ENCODE data around the gene NUP153.
A peak's percentile ranks its signal among the peaks of the same experiment; 100 is the strongest.
"Not testable (repeated sequence)": the region's sequence is repeated elsewhere in the genome, so short reads cannot be mapped to it uniquely, and the experiment has no call there.

NUP153 gene

DNA sequence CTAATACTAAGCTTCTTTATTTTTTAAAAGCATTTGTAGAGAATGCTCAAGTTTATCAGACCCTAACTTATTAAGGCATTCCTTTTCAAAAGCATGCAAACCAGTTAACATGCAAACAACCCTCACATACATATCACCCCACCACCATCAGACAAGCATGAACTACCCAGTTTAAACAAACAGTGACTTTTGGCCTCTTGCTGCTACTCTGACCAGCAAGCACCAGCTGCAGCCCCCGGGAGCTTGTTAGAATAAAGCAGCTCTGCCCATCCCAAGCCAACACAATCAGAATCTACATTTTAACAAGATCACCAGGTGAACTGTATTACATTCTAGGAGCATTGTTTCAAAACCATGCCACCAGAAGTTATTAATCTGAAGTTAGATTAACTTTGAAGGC lies 5.9 kb upstream of the NUP153 start:
- no peak for DNase-seq

GRCh38 chr6:17710331-17710730 lies 3.6 kb upstream of the NUP153 start:
- no peak for DNase-seq

GRCh38 chr6:17709476-17709875 lies 2.8 kb upstream of the NUP153 start:
- no peak for DNase-seq

DNA sequence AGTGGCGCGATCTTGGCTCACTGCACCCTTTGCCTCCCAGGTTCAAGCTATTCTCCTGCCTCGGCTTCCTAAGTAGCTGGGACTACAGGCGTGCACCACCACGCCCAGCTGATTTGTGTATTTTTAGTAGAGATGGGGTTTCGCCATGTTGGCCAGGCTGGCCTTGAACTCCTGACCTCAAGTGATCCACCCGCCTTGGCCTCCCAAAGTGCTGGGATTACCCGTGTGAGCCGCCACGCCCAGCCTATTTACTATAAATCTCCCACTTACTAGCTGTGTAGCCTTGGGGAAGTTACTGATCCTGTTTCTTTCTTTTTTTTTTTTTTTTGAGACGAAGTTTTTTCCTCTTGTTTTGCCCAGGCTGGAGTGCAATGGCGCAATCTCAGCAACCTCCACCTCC lies 1.3 kb upstream of the NUP153 start:
- not testable (repeated sequence) for DNase-seq

DNA sequence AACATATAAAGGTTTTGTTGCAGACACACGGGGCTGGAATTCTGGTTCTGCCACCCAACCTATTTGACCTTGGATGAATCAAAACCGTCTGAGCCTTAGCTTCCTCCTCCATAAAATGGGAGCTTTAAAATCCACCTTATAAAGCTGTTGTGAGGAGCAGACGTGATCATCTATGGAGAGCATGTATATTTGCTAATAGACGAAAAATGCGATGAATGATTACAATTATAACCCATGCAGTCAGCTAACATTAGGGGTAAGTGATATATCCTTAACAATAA lies 586 bp upstream of the NUP153 start:
- DNase-seq = no peak

- DNase-seq = peak; percentile 72
Measured at GRCh38 chr6:17705778-17706579, 746 bp downstream of the NUP153 start.

DNA sequence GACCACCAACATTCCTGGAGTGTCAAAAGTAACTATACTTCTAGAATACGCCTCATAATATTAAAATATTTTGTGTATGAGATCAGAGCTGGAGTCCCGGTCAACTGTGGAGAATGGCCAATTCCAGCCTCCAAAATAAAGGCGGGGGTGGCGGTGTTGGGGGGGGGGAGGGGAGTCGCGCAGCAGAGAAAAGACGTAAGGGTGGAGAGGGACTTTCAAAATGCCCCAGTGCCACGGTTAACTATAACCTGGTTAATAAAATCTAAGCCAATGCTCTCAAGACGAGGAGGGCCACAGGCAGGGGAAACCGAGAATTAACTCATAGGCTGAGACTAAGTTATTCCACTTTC lies 1.3 kb downstream of the NUP153 start:
- no peak for DNase-seq

- DNase-seq = no peak
Measured at GRCh38 chr6:17703256-17703694, 3.5 kb downstream of the NUP153 start.

- DNase-seq = no peak
Measured at GRCh38 chr6:17700421-17701416, 6.0 kb downstream of the NUP153 start.

GRCh38 chr6:17691925-17692538 lies 14.7 kb downstream of the NUP153 start:
- DNase-seq = no peak

DNA sequence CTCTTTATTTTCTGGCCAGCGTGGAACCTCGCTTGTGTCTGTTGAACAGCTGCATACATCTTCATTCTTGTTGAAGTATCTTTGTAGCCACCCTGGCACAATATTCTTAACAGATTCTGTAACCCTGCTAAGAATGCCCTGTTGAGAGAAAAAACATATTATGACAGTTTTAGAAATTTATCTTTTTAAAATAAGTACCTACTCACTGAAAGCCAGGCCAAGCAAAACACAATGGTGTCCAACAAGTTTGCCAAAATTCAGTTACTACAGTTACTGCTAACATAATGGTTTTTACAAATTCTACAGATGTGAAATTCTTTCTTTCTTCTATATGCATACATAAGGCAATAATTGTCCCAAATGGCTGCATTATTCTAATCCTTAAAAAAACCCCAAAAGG lies 18.2 kb downstream of the NUP153 start:
- DNase-seq = no peak

DNA sequence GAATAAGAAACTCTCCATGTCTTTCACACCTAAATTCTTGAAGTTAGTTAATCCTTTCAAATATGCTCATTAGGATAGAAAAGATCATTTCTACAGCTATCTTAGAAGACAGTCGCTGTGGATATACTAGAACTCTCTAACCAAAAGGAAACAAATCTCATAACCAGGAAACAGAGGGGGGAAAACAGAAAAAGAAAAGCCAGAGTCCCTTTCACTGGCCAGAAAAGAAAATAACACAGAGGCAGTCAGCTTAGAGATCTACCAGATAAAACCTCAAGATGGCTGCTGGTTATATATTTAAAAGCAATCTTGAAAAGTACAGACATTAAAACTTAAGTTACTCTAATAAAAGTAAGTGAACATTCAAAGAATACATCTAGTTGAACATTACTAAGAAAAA lies 19.6 kb downstream of the NUP153 start:
- no peak for DNase-seq

GRCh38 chr6:17684134-17684533 lies 22.6 kb downstream of the NUP153 start:
- no peak for DNase-seq

- DNase-seq = no peak
Measured at GRCh38 chr6:17683428-17683827, 23.3 kb downstream of the NUP153 start.

GRCh38 chr6:17679726-17680125 lies 27.0 kb downstream of the NUP153 start:
- DNase-seq = no peak

DNA sequence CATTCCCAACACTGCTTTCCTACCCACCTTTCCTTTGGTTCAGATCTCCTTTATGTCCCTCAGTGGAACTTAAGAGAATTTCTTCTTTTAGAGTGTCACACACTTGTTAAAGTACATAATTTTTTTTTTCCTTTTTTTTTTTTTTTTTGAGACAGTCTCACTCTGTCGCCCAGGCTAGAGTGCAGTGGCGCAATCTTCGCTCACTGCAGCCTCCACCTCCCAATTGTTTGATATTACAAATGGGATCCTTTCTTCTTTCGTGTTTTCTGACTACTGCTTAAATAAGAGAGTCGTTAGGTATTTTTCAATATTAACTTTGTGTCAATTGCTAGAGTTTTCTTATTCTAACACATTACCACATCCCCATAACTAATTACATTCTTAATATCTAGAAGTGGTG lies 29.1 kb downstream of the NUP153 start:
- DNase-seq = no peak

DNA sequence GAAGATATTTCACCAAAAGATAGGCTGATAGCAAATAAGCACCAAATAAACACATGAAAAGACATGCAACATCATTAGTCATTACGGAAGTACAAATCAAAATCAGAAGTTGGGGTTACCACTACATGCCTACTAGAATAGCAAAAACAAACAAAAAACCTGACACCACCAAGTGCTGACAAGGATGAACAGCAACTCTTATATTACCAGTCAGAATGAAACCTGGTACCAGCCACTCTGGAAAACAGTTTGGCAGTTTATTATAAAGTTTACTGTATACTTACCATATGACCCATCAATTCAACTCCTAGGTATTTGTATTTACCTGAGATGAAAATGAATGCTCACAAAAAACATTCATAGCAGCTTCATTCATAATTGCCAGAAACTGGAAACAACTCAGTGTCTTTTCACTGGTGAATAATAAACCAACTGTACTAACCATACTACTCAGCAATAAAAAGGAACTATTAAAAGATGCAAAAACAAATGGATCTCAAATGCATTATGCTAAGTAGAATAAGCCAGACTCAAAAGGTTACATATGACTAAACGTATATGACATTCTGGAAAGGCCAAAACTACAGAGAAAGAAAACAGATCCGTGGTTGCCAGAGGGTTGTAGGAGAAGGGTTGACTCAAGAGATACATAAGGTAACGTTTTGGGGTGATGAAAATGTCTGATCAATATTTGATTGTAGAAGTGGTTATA lies 33.0 kb downstream of the NUP153 start:
- no peak for DNase-seq

GRCh38 chr6:17672064-17672718 lies 34.5 kb downstream of the NUP153 start:
- DNase-seq = no peak

DNA sequence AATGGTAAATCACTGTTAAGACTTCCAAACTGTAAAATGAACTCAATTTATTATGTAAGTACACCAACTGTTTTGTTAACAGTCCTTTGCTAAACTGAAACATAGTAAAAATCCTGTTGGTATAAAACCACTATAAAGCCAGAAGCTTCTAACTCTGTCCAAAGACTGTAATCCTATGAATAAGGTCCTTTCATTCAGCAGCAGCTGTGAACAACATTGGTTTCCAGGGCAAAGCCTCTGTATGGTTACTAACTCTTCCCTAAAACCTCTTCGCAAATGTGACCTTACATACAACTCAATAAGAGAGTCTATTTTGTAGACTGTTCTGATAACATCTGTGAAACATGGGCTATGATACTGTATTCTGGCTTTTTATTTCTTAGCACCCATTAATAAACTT lies 40.1 kb downstream of the NUP153 start:
- DNase-seq = no peak

- DNase-seq = no peak
Measured at GRCh38 chr6:17665132-17665531, 41.6 kb downstream of the NUP153 start.

DNA sequence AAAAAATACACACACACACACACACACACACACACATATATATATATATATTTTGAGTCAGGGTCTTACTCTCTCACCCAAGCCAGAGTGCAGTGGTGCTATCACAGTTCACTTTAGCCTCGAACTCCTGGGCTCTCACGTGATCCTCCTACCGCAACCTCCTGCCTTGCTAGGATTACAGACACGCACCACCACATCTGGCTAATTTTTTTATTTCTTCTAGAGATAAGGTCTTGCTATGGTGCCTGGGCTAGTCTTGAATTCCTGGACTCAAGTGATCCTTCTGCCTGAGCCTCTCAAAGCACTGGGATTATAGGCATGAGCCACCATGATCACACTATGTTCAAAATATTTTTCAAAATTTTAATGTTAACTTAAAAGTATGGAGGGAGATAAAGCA lies 43.5 kb downstream of the NUP153 start:
- DNase-seq = no peak

DNA sequence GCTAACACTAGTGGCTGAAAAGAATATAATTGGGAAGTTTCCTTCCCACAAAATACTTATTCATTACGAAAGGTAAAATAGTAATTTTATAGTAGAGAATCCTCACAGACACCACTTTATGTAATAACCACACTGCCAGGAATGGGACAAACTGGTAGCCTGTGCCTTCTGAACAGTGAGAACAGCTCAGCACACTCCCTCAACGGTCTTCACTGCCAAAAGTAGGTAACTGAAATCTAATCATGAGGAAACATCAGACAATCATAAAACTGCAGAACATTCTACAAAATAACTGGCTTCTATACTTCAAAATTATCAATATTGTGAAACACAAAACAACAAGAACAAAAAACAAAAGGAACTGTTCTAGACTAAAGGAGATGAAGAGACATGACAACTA lies 44.1 kb downstream of the NUP153 start:
- DNase-seq = no peak

- DNase-seq = no peak
Measured at GRCh38 chr6:17656644-17657043, 50.1 kb downstream of the NUP153 start.
